Stomach (tissue), 9 donors: Measurements from ENCODE around the gene GRK6. TPM values are rescaled to one million over a fixed set of nuclear protein-coding genes. Genes with fewer than 3 reads are reported as not detected.
A peak's percentile ranks its signal among the peaks of the same experiment; 100 is the strongest.

ENCODE experiments used
- DNase-seq, 2 donors: peaks; one replicate each; pipeline versions ENCODE4 v3.0.0 to v3.0.0-alpha.2; 2013 to 2019
- H3K27ac ChIP-seq, 5 donors: fragments of 200-600 bp in 4 of 5; sonication (generic) in 4 of 5; one replicate each; pipeline ENCODE4 v1.5.1; 2013 to 2019; ENCODE audit warnings: mild to moderate bottlenecking in 1 of 5, moderate library complexity in 1 of 5
- H3K27me3 ChIP-seq, 3 donors: fragments of 200-600 bp; sonication (generic); one replicate each; pipeline ENCODE4 v1.5.1; 2017 to 2019; ENCODE audit warnings: mixed run types in 1 of 3
- H3K36me3 ChIP-seq, 4 donors: fragments of 200-600 bp; sonication (generic); 1 replicate in 3 of 4; 2 replicates in 1 of 4; pipeline ENCODE4 v1.5.1; 2016 to 2019
- H3K4me1 ChIP-seq, 4 donors: fragments of 200-600 bp; sonication (generic); one replicate each; pipeline ENCODE4 v1.5.1; 2016 to 2019
- H3K4me3 ChIP-seq, 4 donors: fragments of 200-600 bp; sonication (generic) in 3 of 4; one replicate each; pipeline ENCODE4 v1.5.1; 2016 to 2019; ENCODE audit warnings: mild to moderate bottlenecking in 1 of 4
- H3K9me3 ChIP-seq, 4 donors: fragments of 200-600 bp; sonication (generic); one replicate each; pipeline ENCODE4 v1.5.1; 2016 to 2019
- CTCF ChIP-seq, 7 experiments: fragments of 450-650 bp in 4 of 7; fragments of 200-600 bp in 3 of 7; sonication (generic) in 3 of 7; IDR thresholded peaks; one replicate each; pipeline ENCODE4 v1.5.1; 2016 to 2019; ENCODE audit warnings: antibody characterized with exemption in 7 of 7, control low read depth in 2 of 7, mild to moderate bottlenecking in 1 of 7
- EP300 ChIP-seq: sonication (generic); formaldehyde crosslinking; IDR thresholded peaks from one replicate; pipeline ENCODE4 v1.6.1; 2017; ENCODE audit warnings: antibody characterized with exemption
- POLR2A ChIP-seq, 4 donors: fragments of 450-650 bp; IDR thresholded peaks; one replicate each; pipeline ENCODE4 v1.6.1; 2016; ENCODE audit warnings: antibody characterized with exemption in 4 of 4, control low read depth in 2 of 4, mild to moderate bottlenecking in 1 of 4, moderate library complexity in 1 of 4
- POLR2AphosphoS5 ChIP-seq, 3 donors: sonication (generic); formaldehyde crosslinking; IDR thresholded peaks; one replicate each; pipeline ENCODE4 v1.6.1; 2016; ENCODE audit warnings: antibody characterized with exemption in 3 of 3
- WGBS, 5 donors: extraction: QIAGEN DNeasy Blood & Tissue Kit in 3 of 5; methylation state at CpG; one replicate each; pipeline versions ENCODE4 v1.1.5 to v1.1.7; 2013 to 2018; 5-methylcytosine and 5-hydroxymethylcytosine counted together
- intact Hi-C: fragments of 100-400 bp; cut with DNase I; formaldehyde crosslinking; loops from one replicate; pipeline ENCODE4 v1.15.1; 2023; ENCODE audit warnings: low total_unique reads
- polyA plus RNA-seq, 3 donors: library from polyadenylated mRNA; stranded (reverse); fragments of 200-250 nt; gene quantifications; one replicate each; pipeline ENCODE4 v1.2.3, GENCODE V29; 2013
- total RNA-seq, 5 donors: library from RNA; depleted of rRNA; stranded (reverse); fragments of >200 nt; gene quantifications; one replicate each; pipeline versions ENCODE4 v1.1.0 to v1.2.3, GENCODE V29; 2014 to 2016
- donor health status: healthy with polysubstance abuse.
- donor health status: Bipolar disorder and iron deficiency.
- donor health status: healthy.

The GRK6 gene
- total and polyA plus RNA-seq, 8 donors: 1.8 to 91.2 (median 17.7) TPM

- TF ChIP-seq POLR2A (IDR thresholded peaks at IDR 0.05): no peak
- TF ChIP-seq POLR2AphosphoS5 (IDR thresholded peaks at IDR 0.05): peak in 1 of 3 donors; percentile 23
- no peak for TF ChIP-seq EP300
- peak in 5 of 7 experiments; percentile 14 to 54 (median 33) for TF ChIP-seq CTCF (IDR thresholded peaks at IDR 0.05)
- Histone ChIP-seq H3K4me3 (no peak overlapping the region), H3K27ac (no peak overlapping the region), H3K36me3 (no peaks in the 10 kb centered on the region), H3K4me1 (peaks cover 9 to 20% (median 18%) of the 10 kb centered on the region in 4 donors), H3K9me3 (no peaks in the 10 kb centered on the region), H3K27me3 (peaks cover 0 to 22% (median 3%) of the 10 kb centered on the region in 3 donors)
- peak; percentile 69 to 71 for DNase-seq
- 19 to 31% (median 26%) methylated on average over 11 of the region's 11 CpGs for WGBS, 5 donors
- intact Hi-C loops: no loop called here
These were observed 44.0 kb upstream of the GRK6 start for GRCh38 chr5:177382423-177383029.

GRCh38 chr5:177383181-177383580 is 43.3 kb upstream of the GRK6 start:
- intact Hi-C loops: no loop called here
- DNase-seq: no peak
- WGBS, 5 donors: 87 to 91% (median 89%) methylated on average over 9 of the region's 9 CpGs
- Histone ChIP-seq H3K27me3 (peaks cover 0 to 28% (median 3%) of the 10 kb centered on the region in 3 donors), H3K4me3 (no peak overlapping the region), H3K27ac (no peak overlapping the region), H3K36me3 (no peaks in the 10 kb centered on the region), H3K4me1 (peaks cover 9 to 20% (median 18%) of the 10 kb centered on the region in 4 donors), H3K9me3 (no peaks in the 10 kb centered on the region)
- TF ChIP-seq POLR2AphosphoS5 (IDR thresholded peaks at IDR 0.05): no peak
- TF ChIP-seq CTCF (IDR thresholded peaks at IDR 0.05): no peak
- no peak for TF ChIP-seq EP300
- no peak for TF ChIP-seq POLR2A (IDR thresholded peaks at IDR 0.05)

- WGBS, 5 donors: 59 to 76% (median 62%) methylated on average over 4 of the region's 4 CpGs
- Histone ChIP-seq H3K27ac (no peak within 1 kb of the TSS), H3K4me1 (peaks cover 4 to 15% (median 13%) of the 10 kb centered on the region in 4 donors), H3K36me3 (no peaks in the 10 kb centered on the region), H3K27me3 (peaks cover 0 to 33% (median 3%) of the 10 kb centered on the region in 3 donors), H3K4me3 (no peak within 1 kb of the TSS), H3K9me3 (no peaks in the 10 kb centered on the region)
- DNase-seq: no peak
- intact Hi-C loops: no loop called here
- TF ChIP-seq EP300: no peak
- no peak for TF ChIP-seq POLR2AphosphoS5 (IDR thresholded peaks at IDR 0.05)
These were observed 42.3 kb upstream of the GRK6 start, which contains the start of gene SLC34A1 for GRCh38 chr5:177384134-177384533. TSS of gene SLC34A1 (plus strand) at chr5:177384434. CDS start at chr5:177385742, 1,308 bp downstream.

GRCh38 chr5:177385720-177386119 is 40.8 kb upstream of the GRK6 start:
- intact Hi-C loops: no loop called here
- Histone ChIP-seq H3K9me3 (no peaks in the 10 kb centered on the region), H3K4me3 (no peak overlapping the region), H3K4me1 (peaks cover 0 to 27% (median 23%) of the 10 kb centered on the region in 4 donors), H3K27me3 (peaks cover 0 to 37% (median 3%) of the 10 kb centered on the region in 3 donors), H3K27ac (no peak overlapping the region), H3K36me3 (no peaks in the 10 kb centered on the region)
- TF ChIP-seq CTCF (IDR thresholded peaks at IDR 0.05): no peak
- no peak for DNase-seq
- 65 to 71% (median 67%) methylated on average over 10 to 11 of the region's 11 CpGs; no CpG with 5 or more reads in 1 of the 5 donors for WGBS, 5 donors

- H3K27me3 ChIP-seq: peaks cover 0 to 37% (median 3%) of the 10 kb centered on the region in 3 donors
- 82 to 87% (median 84%) methylated on average over 8 of the region's 8 CpGs for WGBS, 5 donors
- H3K27ac ChIP-seq: no peak overlapping the region
- DNase-seq: no peak
- TF ChIP-seq CTCF (IDR thresholded peaks at IDR 0.05) (no peak), POLR2A (IDR thresholded peaks at IDR 0.05) (no peak), EP300 (no peak), POLR2AphosphoS5 (IDR thresholded peaks at IDR 0.05) (no peak)
- intact Hi-C loops: no loop called here
- peaks cover 0 to 28% (median 23%) of the 10 kb centered on the region in 4 donors for H3K4me1 ChIP-seq
- no peaks in the 10 kb centered on the region for H3K9me3 ChIP-seq
- H3K36me3 ChIP-seq: no peaks in the 10 kb centered on the region
- H3K4me3 ChIP-seq: no peak overlapping the region
These were observed 39.9 kb upstream of the GRK6 start for GRCh38 chr5:177386542-177386941.
